Cardiac muscle cell (in vitro differentiated cells and primary cell): ENCODE measurements around the gene ADAMTSL1. TPM values are rescaled to one million over a fixed set of nuclear protein-coding genes. Genes with fewer than 3 reads are reported as not detected.

Experiments used
- DNase-seq, 2 donors: peaks; one replicate each; pipeline versions ENCODE4 v3.0.0 to v3.0.0-alpha.2; 2010 to 2017; ENCODE audit warnings: low read depth in 1 of 2, low spot score in 1 of 2
- H3K27ac ChIP-seq: fragments of 200-600 bp; sonication (generic); 2 replicates; pipeline ENCODE4 v1.5.1; 2016
- H3K27me3 ChIP-seq: fragments of 200-600 bp; sonication (generic); 2 replicates; pipeline ENCODE4 v1.6.0; 2016; ENCODE audit warnings: control low read depth
- H3K36me3 ChIP-seq: fragments of 200-600 bp; sonication (generic); 2 replicates; pipeline ENCODE4 v1.5.1; 2016; ENCODE audit warnings: control low read depth
- H3K4me1 ChIP-seq: fragments of 200-600 bp; sonication (generic); 2 replicates; pipeline ENCODE4 v1.8.1; 2017; ENCODE audit warnings: low read depth, mild to moderate bottlenecking, mixed run types
- H3K4me3 ChIP-seq: fragments of 200-600 bp; sonication (generic); 2 replicates; pipeline ENCODE4 v1.5.1; 2016; ENCODE audit warnings: mild to moderate bottlenecking
- H3K9me3 ChIP-seq: fragments of 200-600 bp; sonication (generic); 2 replicates; pipeline ENCODE4 v1.5.1; 2017; ENCODE audit warnings: low read depth, mild to moderate bottlenecking, control low read depth
- polyA plus RNA-seq: library from polyadenylated mRNA; unstranded; fragments of >200 nt; fragmentation: Nextera tagmentation; extraction: Ambion mirVana; gene quantifications from 2 replicates; pipeline ENCODE4 v1.2.1, GENCODE V29; 2016
- total RNA-seq: library from RNA; depleted of rRNA; stranded (reverse); fragments of >200 nt; gene quantifications from 2 replicates; pipeline ENCODE4 v1.2.3, GENCODE V29; 2016
- TF ChIP-seq, protein P1 (sequence below): IDR thresholded peaks from 2 replicates; pipeline ENCODE4 v1.5.1; 2012; ENCODE audit warnings: low read depth, mild to moderate bottlenecking, low read length

ADAMTSL1 gene
- total and polyA plus RNA-seq, 2 experiments from 2014 or later, result 12.6 to 63.0 TPM

DNA sequence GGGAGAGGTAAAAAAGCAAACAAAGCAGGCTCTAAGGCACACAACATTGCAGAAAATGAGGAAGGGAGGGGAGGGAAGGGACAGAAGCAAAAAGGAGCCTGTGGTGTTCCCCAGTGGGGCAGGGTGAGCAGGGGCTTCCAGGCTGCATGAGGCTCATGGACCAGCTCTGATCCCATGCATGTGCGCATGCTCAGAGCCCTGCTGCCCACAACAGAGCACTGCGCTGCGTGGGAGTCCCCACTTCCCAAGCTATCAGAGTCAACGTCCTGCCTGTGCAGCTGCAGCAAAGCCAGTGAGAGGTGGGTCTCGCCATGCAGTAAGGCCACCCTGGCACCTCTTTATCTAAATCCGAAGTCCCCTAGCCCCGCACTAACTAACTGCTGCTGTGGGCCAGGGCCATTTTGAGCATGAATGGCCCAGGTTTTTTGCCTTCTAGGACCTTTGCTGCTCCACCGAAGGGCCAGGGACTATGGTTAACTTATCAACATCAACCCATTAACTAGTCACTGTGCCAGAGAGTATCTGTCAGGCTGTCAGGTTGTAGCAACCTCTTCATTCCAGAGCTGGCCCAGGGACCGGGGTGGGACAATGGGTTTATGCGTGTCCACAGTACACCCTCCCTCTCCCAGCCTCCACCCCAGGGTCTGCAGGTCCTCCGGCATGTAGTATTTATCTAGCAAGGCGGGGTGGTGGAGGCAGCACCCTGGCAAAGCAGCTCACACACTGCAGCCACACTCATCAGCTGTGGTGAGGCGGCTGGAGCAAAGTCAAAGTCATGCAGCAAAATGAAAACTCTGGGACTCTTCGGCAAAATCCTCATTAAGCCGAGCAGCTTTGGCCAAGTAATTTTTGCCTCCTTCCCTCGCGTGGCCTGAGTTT, 435.4 kb downstream of the ADAMTSL1 start:
- Histone ChIP-seq H3K36me3 (no peaks in the 10 kb centered on the region), H3K27ac (no peak overlapping the region), H3K9me3 (no peaks in the 10 kb centered on the region), H3K4me1 (peaks cover 15% of the 10 kb centered on the region), H3K4me3 (no peak overlapping the region), H3K27me3 (no peaks in the 10 kb centered on the region)
- DNase-seq, result no peak
- TF ChIP-seq, protein P1, sequence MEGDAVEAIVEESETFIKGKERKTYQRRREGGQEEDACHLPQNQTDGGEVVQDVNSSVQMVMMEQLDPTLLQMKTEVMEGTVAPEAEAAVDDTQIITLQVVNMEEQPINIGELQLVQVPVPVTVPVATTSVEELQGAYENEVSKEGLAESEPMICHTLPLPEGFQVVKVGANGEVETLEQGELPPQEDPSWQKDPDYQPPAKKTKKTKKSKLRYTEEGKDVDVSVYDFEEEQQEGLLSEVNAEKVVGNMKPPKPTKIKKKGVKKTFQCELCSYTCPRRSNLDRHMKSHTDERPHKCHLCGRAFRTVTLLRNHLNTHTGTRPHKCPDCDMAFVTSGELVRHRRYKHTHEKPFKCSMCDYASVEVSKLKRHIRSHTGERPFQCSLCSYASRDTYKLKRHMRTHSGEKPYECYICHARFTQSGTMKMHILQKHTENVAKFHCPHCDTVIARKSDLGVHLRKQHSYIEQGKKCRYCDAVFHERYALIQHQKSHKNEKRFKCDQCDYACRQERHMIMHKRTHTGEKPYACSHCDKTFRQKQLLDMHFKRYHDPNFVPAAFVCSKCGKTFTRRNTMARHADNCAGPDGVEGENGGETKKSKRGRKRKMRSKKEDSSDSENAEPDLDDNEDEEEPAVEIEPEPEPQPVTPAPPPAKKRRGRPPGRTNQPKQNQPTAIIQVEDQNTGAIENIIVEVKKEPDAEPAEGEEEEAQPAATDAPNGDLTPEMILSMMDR, result no peak

DNA sequence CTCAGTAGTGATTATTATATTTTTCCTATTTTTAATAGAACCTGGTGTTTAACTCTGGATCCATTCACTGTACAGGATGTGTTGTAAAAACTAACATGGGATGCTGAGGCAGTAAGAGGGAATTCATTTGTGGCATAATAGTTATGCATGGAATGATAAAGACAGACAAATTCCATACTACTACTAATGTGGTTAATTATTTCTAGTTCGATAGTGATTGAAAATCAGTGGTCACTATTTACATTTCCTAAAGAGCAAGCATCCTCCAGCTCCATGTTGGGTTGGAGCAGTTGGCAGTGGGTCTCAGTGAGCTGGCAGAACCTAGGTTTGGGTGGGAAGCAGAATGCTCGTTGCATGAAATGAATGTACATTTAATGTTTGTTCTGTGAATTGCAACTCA, 436.5 kb downstream of the ADAMTSL1 start:
- DNase-seq, result no peak
- peak overlapping the region; percentile 41 for H3K27ac ChIP-seq

DNA sequence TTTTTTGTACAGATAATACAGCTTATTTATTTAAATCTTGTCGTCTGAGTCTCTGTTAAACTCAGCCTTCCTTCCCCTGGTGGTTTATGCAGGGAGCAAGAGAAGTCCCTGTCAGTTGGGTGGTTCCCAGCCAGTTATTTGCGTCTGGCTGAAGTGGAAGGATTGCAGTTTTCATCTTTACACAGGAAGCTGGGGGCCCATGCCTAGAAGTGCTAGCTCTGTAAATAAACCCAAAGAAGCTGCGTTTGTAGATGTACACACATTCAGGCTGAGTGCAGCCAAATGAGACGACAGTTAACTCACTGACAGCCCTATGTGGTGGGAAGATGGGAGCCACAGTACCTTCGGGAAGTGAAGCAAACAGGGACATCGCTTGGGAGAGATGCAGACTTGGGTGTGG, 437.0 kb downstream of the ADAMTSL1 start:
- Histone ChIP-seq H3K27ac (peak overlapping the region; percentile 41), H3K36me3 (no peaks in the 10 kb centered on the region), H3K9me3 (no peaks in the 10 kb centered on the region), H3K4me1 (peaks cover 15% of the 10 kb centered on the region), H3K27me3 (no peaks in the 10 kb centered on the region), H3K4me3 (no peak overlapping the region)
- TF ChIP-seq, protein P1, result no peak
- DNase-seq, result peak; percentile 27 to 44

More for the DNA sequence above, 436.5 kb downstream of the ADAMTSL1 start:
- H3K9me3 ChIP-seq, result no peaks in the 10 kb centered on the region
- no peaks in the 10 kb centered on the region for H3K36me3 ChIP-seq
- no peaks in the 10 kb centered on the region for H3K27me3 ChIP-seq
- peaks cover 15% of the 10 kb centered on the region for H3K4me1 ChIP-seq
- TF ChIP-seq, protein P1, result no peak
- H3K4me3 ChIP-seq, result no peak overlapping the region

DNA sequence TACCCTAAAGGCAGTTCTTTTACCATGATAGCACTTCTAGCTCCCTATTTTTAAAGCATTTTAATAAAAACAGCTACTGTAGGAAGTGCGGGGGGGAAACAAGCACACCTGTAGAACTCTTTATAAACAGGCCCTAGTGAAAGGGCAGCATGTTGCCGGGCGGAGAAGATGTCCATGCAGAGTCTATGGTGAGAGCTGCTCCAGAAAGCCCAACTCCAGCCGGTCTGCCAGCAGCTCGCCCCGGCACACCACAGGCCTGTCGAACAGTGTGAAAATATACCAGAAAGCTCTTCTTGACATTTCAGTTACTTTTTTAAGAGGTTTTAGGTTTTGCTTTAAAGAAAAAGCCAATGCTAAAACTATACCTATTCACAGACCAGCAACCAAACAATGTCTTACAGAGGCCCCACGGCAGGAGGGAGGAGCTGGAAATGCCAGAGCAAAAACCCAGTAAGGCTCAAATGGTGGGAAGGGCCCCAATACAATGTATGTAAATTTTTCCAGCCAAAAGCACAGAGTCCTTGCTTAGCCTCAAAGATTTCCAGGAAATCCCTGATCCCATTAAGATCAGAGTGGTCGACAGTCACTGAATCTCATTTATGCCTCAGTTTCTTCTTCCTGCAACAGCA, 437.9 kb downstream of the ADAMTSL1 start:
- Histone ChIP-seq H3K4me1 (peaks cover 15% of the 10 kb centered on the region), H3K9me3 (no peaks in the 10 kb centered on the region), H3K27ac (no peak overlapping the region), H3K36me3 (no peaks in the 10 kb centered on the region), H3K4me3 (no peak overlapping the region), H3K27me3 (no peaks in the 10 kb centered on the region)
- TF ChIP-seq, protein P1, result no peak
- DNase-seq, result no peak

DNA sequence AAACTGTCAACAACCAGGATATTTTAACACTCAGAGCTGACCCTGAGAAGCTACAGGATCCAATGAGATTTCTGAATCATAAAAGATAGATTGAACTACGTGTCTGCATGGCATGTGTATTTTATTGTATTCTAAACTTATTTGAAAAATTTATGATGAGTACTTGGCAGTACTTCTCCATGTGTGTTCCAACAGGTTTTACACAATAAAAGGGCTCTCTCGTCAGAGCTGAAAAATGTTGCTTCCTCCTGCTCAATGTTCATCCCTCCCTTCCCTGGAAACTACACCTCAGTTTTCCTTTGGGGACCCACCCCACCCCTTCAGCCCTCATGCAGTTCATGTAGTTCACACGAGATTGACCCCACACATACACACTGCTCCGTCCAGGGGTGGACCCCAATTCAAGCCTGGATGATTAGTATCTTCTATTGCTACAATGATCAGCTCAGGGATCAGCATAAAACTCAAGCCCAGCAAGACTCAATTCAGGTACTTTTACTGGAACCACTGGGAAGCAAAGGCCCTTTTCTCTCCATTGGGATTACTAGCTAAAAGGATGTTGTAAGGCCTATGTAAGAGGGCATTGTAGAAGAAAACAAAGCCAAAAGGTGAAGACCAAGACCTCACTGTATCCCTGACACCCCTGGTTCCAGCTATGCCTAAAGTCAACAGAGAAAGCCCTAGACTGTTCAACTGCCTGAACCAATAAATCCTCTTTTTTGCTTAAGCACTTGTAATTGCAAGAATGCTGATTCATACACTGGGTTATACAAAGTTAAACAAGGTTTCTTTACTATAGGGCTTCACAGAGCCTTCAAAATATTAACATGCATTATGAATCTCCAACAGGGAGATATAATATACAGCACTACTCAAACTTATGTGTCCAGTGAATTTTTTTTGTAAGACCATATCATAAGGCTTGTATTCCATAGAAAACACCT, 446.5 kb downstream of the ADAMTSL1 start:
- H3K4me3 ChIP-seq, result no peak overlapping the region
- H3K36me3 ChIP-seq, result no peaks in the 10 kb centered on the region
- H3K27ac ChIP-seq, result no peak overlapping the region
- H3K27me3 ChIP-seq, result no peaks in the 10 kb centered on the region
- DNase-seq, result no peak
- TF ChIP-seq, protein P1, result no peak
- no peaks in the 10 kb centered on the region for H3K9me3 ChIP-seq
- H3K4me1 ChIP-seq, result peaks cover 8% of the 10 kb centered on the region
